ENCODE results near the gene SLC16A2.
"Not testable (repeated sequence)": the region's sequence is repeated elsewhere in the genome, so short reads cannot be mapped to it uniquely, and the experiment has no call there.

SLC16A2 gene

DNA sequence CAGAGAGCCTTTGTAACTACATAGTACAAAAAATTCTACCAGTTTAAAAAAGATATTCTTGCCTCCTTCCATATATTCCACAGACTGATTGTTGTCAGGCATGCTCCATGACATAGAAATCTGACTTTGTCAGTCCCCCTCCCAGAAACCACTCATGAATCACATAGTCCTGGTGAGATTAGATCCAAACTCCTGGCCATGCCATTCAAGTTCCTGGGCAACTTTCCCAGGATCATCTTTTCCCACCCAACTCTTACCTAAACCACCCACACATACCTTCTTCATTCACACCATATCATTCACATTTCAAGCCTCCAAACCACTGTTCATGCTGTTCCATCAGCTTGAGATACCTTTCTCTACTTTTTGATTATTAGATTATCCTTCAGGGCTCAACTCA, 46.4 kb downstream of the SLC16A2 start:
- FAIRE-seq (no peak), DNase-seq (ENCODE audit: insufficient read length, low spot score) (no peak)
- TF ChIP-seq, protein P1, sequence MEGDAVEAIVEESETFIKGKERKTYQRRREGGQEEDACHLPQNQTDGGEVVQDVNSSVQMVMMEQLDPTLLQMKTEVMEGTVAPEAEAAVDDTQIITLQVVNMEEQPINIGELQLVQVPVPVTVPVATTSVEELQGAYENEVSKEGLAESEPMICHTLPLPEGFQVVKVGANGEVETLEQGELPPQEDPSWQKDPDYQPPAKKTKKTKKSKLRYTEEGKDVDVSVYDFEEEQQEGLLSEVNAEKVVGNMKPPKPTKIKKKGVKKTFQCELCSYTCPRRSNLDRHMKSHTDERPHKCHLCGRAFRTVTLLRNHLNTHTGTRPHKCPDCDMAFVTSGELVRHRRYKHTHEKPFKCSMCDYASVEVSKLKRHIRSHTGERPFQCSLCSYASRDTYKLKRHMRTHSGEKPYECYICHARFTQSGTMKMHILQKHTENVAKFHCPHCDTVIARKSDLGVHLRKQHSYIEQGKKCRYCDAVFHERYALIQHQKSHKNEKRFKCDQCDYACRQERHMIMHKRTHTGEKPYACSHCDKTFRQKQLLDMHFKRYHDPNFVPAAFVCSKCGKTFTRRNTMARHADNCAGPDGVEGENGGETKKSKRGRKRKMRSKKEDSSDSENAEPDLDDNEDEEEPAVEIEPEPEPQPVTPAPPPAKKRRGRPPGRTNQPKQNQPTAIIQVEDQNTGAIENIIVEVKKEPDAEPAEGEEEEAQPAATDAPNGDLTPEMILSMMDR (IDR thresholded peaks at IDR 0.05; ENCODE audit: insufficient read depth, missing control alignments): no peak

DNA sequence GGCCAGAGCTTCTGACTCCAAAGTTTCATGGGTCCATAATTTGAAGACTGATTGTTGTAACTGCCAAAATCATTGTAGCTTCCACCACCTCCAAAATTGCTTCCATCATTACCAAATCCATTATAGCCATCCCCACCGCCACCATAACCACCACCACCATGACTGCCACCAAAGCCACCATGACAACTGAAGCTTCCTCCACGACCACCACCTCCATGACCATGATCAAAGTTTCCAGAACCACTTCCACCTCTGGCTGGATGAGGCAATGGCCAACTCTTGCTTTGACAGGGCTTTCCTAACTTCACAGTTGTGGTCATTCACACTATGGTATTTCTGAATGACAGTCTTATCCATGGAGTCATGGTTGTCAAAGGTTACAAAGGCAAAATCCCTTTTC, 51.8 kb downstream of the SLC16A2 start:
- not testable (repeated sequence) for FAIRE-seq; DNase-seq (ENCODE audit: insufficient read length, low spot score)

DNA sequence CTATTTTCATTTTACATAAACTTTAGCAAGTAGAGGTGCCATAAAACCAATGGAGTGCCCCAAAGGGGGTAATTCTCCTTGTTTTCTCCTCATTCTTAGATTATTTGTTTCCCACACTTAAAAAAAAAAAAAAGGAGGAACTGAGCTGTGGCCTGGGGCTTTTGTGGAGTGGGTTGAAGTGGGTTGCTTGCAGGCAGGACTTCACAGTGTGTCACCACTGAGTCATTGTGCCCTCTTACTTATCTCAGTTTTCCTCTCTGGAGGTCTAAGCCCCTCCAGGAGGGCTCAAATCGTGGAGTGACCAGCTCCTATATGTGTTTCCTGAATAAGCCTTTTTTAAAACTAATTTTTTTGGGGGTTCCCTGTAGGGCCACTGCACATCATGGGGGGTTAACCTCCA, 69.0 kb downstream of the SLC16A2 start:
- no peak for DNase-seq (ENCODE audit: insufficient read length, low spot score)
- TF ChIP-seq, protein P1 (IDR thresholded peaks at IDR 0.05; ENCODE audit: insufficient read depth, missing control alignments): no peak
- FAIRE-seq: no peak

DNA sequence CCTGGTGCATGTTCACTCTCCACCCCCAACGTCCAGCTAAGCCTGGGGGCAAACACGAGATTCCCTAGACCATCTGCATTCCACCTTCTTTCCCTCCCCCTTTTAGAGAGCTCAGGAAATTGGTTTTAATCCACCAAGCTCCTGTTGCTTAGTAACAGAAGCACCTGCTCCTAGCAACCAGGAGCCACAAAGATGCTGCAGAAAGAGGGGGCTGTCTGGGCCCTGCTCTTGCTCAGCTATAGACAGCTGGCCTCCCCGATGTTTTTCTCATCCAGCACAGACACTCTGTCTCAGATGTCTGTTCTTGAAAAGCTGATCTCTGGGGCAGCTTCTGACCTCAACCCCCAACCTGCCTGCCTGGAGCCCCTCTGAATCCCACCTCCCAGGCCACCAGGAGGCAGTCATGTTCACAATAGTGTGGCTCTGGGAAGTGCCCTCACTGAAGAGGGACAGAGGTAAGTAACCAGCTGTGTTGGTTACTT, 71.5 kb downstream of the SLC16A2 start:
- FAIRE-seq (peak; percentile 70), DNase-seq (ENCODE audit: insufficient read length, low spot score) (no peak)
- TF ChIP-seq, protein P1 (IDR thresholded peaks at IDR 0.05; ENCODE audit: insufficient read depth, missing control alignments): no peak

DNA sequence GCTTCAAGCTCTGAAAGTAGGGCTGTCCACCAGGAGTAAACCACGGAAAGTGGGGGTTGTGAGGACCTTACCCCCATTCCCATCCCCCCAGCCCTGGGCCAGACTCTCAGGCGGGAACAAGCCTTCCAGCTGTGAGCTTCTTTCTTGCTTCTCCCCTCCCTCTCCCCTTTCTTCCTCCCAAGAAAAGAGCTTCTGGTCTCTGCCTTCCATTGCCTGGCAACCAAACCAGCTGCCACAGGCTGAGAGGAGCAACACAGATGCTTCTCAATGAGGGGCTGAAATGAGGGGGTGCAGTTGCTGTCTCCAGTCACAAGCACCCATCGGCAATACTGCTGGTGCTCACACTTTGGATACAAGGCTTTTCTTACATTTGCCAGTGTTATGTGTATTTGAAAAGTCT, 72.5 kb downstream of the SLC16A2 start:
- TF ChIP-seq, protein P1 (IDR thresholded peaks at IDR 0.05; ENCODE audit: insufficient read depth, missing control alignments): no peak
- DNase-seq (ENCODE audit: insufficient read length, low spot score) (no peak), FAIRE-seq (no peak)

DNA sequence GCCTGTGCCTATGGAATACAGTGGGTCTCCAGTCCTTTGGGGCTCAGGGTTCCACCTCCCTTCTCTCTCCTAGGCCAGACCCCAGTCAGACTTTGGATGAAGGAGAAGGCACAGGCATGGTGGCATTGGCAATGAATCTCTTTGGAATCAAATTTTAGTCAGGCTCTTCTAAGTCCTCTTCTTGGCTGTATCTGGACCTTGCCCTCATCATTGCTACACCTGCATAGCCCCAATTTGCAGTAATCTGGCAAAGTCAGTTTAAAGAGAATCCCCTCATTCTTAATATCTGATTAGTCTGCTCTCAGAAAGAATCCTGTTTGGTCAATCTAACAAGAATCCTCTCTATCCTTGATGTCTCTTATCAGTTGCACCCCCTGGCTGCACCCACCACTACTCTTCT, 77.6 kb downstream of the SLC16A2 start:
- TF ChIP-seq, protein P1 (IDR thresholded peaks at IDR 0.05; ENCODE audit: insufficient read depth, missing control alignments): no peak
- no peak for DNase-seq (ENCODE audit: insufficient read length, low spot score)
- no peak for FAIRE-seq

DNA sequence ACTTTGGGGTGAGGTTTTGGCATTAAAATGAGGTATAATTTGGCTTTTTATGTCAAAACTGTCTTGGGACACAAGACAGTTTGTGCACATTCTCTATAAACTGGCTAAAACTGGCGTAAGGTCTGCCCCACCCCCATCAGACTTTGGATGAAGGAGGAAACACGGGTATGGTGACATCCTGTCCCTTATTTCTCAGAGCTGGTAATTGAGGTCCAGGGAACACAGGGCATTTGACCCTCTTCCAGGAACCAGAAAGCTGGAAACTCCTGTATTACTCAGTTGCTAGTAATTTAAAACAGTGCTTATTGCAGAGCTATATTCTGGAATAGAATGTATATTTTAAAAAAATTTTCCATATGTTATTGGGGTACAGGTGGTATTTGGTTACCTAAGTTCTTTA, 78.8 kb downstream of the SLC16A2 start:
- no peak for FAIRE-seq
- TF ChIP-seq, protein P1 (IDR thresholded peaks at IDR 0.05; ENCODE audit: insufficient read depth, missing control alignments): no peak
- no peak for DNase-seq (ENCODE audit: insufficient read length, low spot score)

DNA sequence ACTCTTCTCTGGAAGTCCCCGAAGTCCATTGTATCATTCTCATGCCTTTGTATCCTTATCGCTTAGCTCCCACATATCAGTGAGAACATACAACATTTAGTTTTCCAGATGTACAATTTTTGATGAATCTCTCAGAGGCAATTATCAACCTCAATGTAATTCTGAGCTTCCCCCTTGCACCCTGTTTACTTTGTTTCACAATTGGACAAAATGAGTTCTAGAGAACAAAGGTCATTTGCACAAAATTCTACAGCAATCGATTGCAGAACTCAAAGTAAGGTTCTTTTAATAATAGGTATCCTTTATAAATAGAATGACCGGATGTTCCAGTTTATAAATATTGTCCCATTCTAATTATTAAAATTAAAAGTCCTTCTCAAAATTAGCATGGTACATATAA, 79.3 kb downstream of the SLC16A2 start:
- TF ChIP-seq, protein P1 (IDR thresholded peaks at IDR 0.05; ENCODE audit: insufficient read depth, missing control alignments): no peak
- no peak for FAIRE-seq

More for the DNA sequence above, 79.3 kb downstream of the SLC16A2 start:
- DNase-seq (ENCODE audit: insufficient read length, low spot score): no peak
